ENCODE data around the gene SCAPER.

GRCh38 chr15:76418352-76419140 lies 486.6 kb downstream of the SCAPER start:
- TF ChIP-seq CTCF (IDR thresholded peaks at IDR 0.05) (no peak), POLR2AphosphoS5 (IDR thresholded peaks at IDR 0.05) (no peak), EP300 (IDR thresholded peaks at IDR 0.05) (no peak)
